K562 (cell line): ENCODE results near the gene CDC27. TPM values are rescaled to one million over a fixed set of nuclear protein-coding genes. Genes with fewer than 3 reads are reported as not detected.
A peak's percentile ranks its signal among the peaks of the same experiment; 100 is the strongest.

Source experiments
- BACH1 ChIP-seq: fragments of 200-800 bp; sonication (Bioruptor generic); IDR thresholded peaks from 2 replicates; pipeline ENCODE4 v1.6.1; 2016; ENCODE audit warnings: missing genetic modification characterization, missing compliant biosample characterization
- C11orf30 ChIP-seq: fragments of 450-650 bp; IDR thresholded peaks from 2 replicates; pipeline ENCODE4 v1.6.1; 2016; ENCODE audit warnings: low read depth, mild to moderate bottlenecking
- ETV5 ChIP-seq: sonication (generic); formaldehyde crosslinking; IDR thresholded peaks from 2 replicates; pipeline ENCODE4 v1.4.0; 2020; ENCODE audit warnings: low read depth, mild to moderate bottlenecking, missing genetic modification reagents
- FOXA1 ChIP-seq: fragments of 450-650 bp; IDR thresholded peaks from 2 replicates; pipeline ENCODE4 v1.6.1; 2016; ENCODE audit warnings: mild to moderate bottlenecking, borderline replicate concordance
- NR4A1 ChIP-seq, 2 experiments: fragments of 250-450 bp in 1 of 2; fragments of 450-650 bp in 1 of 2; sonication (Bioruptor Pico) in 1 of 2; IDR thresholded peaks; 2 replicates each; pipeline versions ENCODE4 v1.4.0 to v1.6.1; 2016 to 2020; ENCODE audit warnings: mild to moderate bottlenecking in 2 of 2, missing compliant biosample characterization in 1 of 2, missing genetic modification characterization in 1 of 2, moderate library complexity in 1 of 2
- RBM25 ChIP-seq: fragments of 200-400 bp; formaldehyde crosslinking; IDR thresholded peaks from 2 replicates; pipeline ENCODE4 v1.6.1; 2018; ENCODE audit warnings: low read length, low read depth, moderate library complexity; ENCODE audit not compliant: severe bottlenecking
- RERE ChIP-seq: sonication (generic); formaldehyde crosslinking; IDR thresholded peaks from 2 replicates; pipeline ENCODE4 v1.8.0; 2023; ENCODE audit warnings: missing genetic modification reagents, mild to moderate bottlenecking, borderline replicate concordance
- RFX5 ChIP-seq: IDR thresholded peaks from 2 replicates; pipeline ENCODE4 v1.6.1; 2011; ENCODE audit warnings: low read depth, mild to moderate bottlenecking, improper control_type of control experiment, low read length
- SOX6 ChIP-seq: fragments of 450-650 bp; IDR thresholded peaks from 2 replicates; pipeline ENCODE4 v1.6.1; 2014; ENCODE audit warnings: mild to moderate bottlenecking
- TRIM25 ChIP-seq: fragments of 450-650 bp; IDR thresholded peaks from 2 replicates; pipeline ENCODE4 v1.7.0; 2016; ENCODE audit warnings: borderline replicate concordance
- ZBTB17 ChIP-seq: fragments of 450-650 bp; formaldehyde crosslinking; IDR thresholded peaks from 2 replicates; pipeline ENCODE4 v1.4.0; 2020; ENCODE audit warnings: mild to moderate bottlenecking
- ZNF143 ChIP-seq: sonication (generic); formaldehyde crosslinking; IDR thresholded peaks from 2 replicates; pipeline ENCODE4 v1.9.0; 2022; ENCODE audit warnings: mild to moderate bottlenecking, missing genetic modification reagents
- ZNF184 ChIP-seq: sonication (generic); formaldehyde crosslinking; IDR thresholded peaks from 2 replicates; pipeline ENCODE4 v1.5.0; 2020; ENCODE audit warnings: missing genetic modification reagents
- ZNF518B ChIP-seq: fragments of 250-450 bp; sonication (Bioruptor Pico); IDR thresholded peaks from 2 replicates; pipeline ENCODE4 v1.5.0; 2021; ENCODE audit warnings: mild to moderate bottlenecking, moderate library complexity
- ZNF75A ChIP-seq: fragments of 450-650 bp; formaldehyde crosslinking; IDR thresholded peaks from 2 replicates; pipeline ENCODE4 v1.4.0; 2020; ENCODE audit warnings: mild to moderate bottlenecking
- ZNF76 ChIP-seq: fragments of 250-450 bp; sonication (Bioruptor Pico); IDR thresholded peaks from 2 replicates; pipeline ENCODE4 v1.4.0; 2020; ENCODE audit warnings: mild to moderate bottlenecking, moderate library complexity, borderline replicate concordance
- polyA plus RNA-seq, 8 experiments: library from polyadenylated mRNA; depleted of rRNA in 4 of 8; stranded (reverse) in 5 of 8; unstranded in 3 of 8; fragments of >200 nt; fragmentation: Nextera tagmentation in 2 of 8; fragmentation: Illumina TruSeq in 1 of 8; extraction: Ambion mirVana in 2 of 8; extraction: Trizol in 1 of 8; gene quantifications; 2 replicates each; pipeline versions ENCODE4 v1.2.1 to v1.2.3, GENCODE V29; 2011 to 2014; ENCODE audit warnings: inconsistent platforms in 1 of 8, missing spikeins in 1 of 8
- total RNA-seq, 7 experiments: library from RNA; depleted of rRNA in 6 of 7; stranded (reverse); fragments of >200 nt in 6 of 7; fragmentation: Illumina TruSeq in 2 of 7; extraction: Trizol in 2 of 7; gene quantifications; 2 replicates each; pipeline versions ENCODE4 v1.2.1 to v1.2.3, GENCODE V29; 2011 to 2021; ENCODE audit warnings: low replicate concordance in 1 of 7

CDC27 gene
- total and polyA plus RNA-seq, 9 of the 15 experiments (the other 6 are each of a cell fraction or from before 2014, with no cell fraction given) = 28.6 to 155 (median 94.1) TPM

GRCh38 chr17:47188876-47189731, at the start of gene CDC27 (continued):
- no peak for TF ChIP-seq ZNF518B
- TF ChIP-seq TRIM25 = no peak
- no peak for TF ChIP-seq NR4A1 (CRISPR knock-in tag; IDR thresholded peaks at IDR 0.05)
- peak; percentile 55 for TF ChIP-seq NR4A1 (tag; IDR thresholded peaks at IDR 0.05)
- peak; percentile 5; the same call in 1 of the 2 replicates for TF ChIP-seq ETV5 (CRISPR knock-in tag)
- TF ChIP-seq BACH1 (tag) = no peak
- no peak for TF ChIP-seq FOXA1
- no peak for TF ChIP-seq RBM25
- no peak for TF ChIP-seq ZNF75A (CRISPR knock-in tag)
- TF ChIP-seq ZNF143 (CRISPR knock-in tag) = no peak
- TF ChIP-seq C11orf30 = 0 out of 2 replicates have a peak, but pooled peaks have one; percentile 10
- TF ChIP-seq SOX6 = peak; percentile 70; the same call in 1 of the 2 replicates
- TF ChIP-seq RERE (CRISPR knock-in tag) = no peak
- 0 out of 2 replicates have a peak, but pooled peaks have one; percentile 24 for TF ChIP-seq RFX5
- TF ChIP-seq ZNF184 (CRISPR knock-in tag) = no peak
- TF ChIP-seq ZNF76 (CRISPR knock-in tag) = no peak
- TF ChIP-seq ZBTB17 (CRISPR knock-in tag) = peak; percentile 52; the same call in 1 of the 2 replicates
